ENCODE results near the gene PGAP3.

Gene PGAP3

GRCh38 chr17:39678340-39679116, 9.3 kb downstream of the PGAP3 start:
- Histone ChIP-seq H3K4me3 (ENCODE audit: low read length, poor library complexity, severe bottlenecking) (no peak overlapping the region), H3F3A (ENCODE audit: low read depth) (no peaks in the 10 kb centered on the region), H3K4me1 (ENCODE audit: insufficient read depth, low read length, poor library complexity, severe bottlenecking) (peaks cover 22% of the 10 kb centered on the region), H4K20me1 (ENCODE audit: insufficient read depth, low read length, poor library complexity, severe bottlenecking) (no peaks in the 10 kb centered on the region), H3K27me3 (ENCODE audit: insufficient read depth, low read length, poor library complexity, severe bottlenecking) (no peaks in the 10 kb centered on the region), H2AFZ (ENCODE audit: low read length) (no peak overlapping the region), H3K4me2 (ENCODE audit: low read depth, low read length, poor library complexity, severe bottlenecking) (peak overlapping the region; percentile 64), H3K36me3 (ENCODE audit: insufficient read depth, low read length) (no peaks in the 10 kb centered on the region), H3K9me3 (ENCODE audit: insufficient read depth, low read depth, low read length) (no peaks in the 10 kb centered on the region), H3K9me2 (replicated peaks; ENCODE audit: low read depth, low read length) (no peaks in the 10 kb centered on the region), H3K79me2 (ENCODE audit: insufficient read depth, low read length) (no peaks in the 10 kb centered on the region), H3K9ac (ENCODE audit: low read depth, low read length, poor library complexity, severe bottlenecking) (peak overlapping the region; percentile 72)
- TF ChIP-seq CTCF (conservative IDR thresholded peaks at IDR 0.05; ENCODE audit: low read length) (no peak; the same call in none of the 2 replicates), EZH2phosphoT487 (IDR thresholded peaks at IDR 0.05; ENCODE audit: borderline replicate concordance) (no peak)

- no peak for TF ChIP-seq EZH2phosphoT487 (IDR thresholded peaks at IDR 0.05; ENCODE audit: borderline replicate concordance)
- TF ChIP-seq CTCF (conservative IDR thresholded peaks at IDR 0.05; ENCODE audit: low read length): no peak
- Histone ChIP-seq H3K27me3 (ENCODE audit: insufficient read depth, low read length, poor library complexity, severe bottlenecking) (no peaks in the 10 kb centered on the region), H3K9me3 (ENCODE audit: insufficient read depth, low read depth, low read length) (no peaks in the 10 kb centered on the region), H3K79me2 (ENCODE audit: insufficient read depth, low read length) (no peaks in the 10 kb centered on the region), H2AFZ (ENCODE audit: low read length) (no peak overlapping the region), H4K20me1 (ENCODE audit: insufficient read depth, low read length, poor library complexity, severe bottlenecking) (no peaks in the 10 kb centered on the region), H3K36me3 (ENCODE audit: insufficient read depth, low read length) (no peaks in the 10 kb centered on the region), H3K9me2 (replicated peaks; ENCODE audit: low read depth, low read length) (no peaks in the 10 kb centered on the region), H3F3A (ENCODE audit: low read depth) (no peaks in the 10 kb centered on the region), H3K4me3 (ENCODE audit: low read length, poor library complexity, severe bottlenecking) (no peak overlapping the region), H3K4me2 (ENCODE audit: low read depth, low read length, poor library complexity, severe bottlenecking) (no peak overlapping the region), H3K9ac (ENCODE audit: low read depth, low read length, poor library complexity, severe bottlenecking) (no peak overlapping the region), H3K4me1 (ENCODE audit: insufficient read depth, low read length, poor library complexity, severe bottlenecking) (peaks cover 22% of the 10 kb centered on the region)
These were observed 10.1 kb downstream of the PGAP3 start for GRCh38 chr17:39677542-39678339.

GRCh38 chr17:39677072-39677471, 10.8 kb downstream of the PGAP3 start:
- H3K4me1 ChIP-seq (ENCODE audit: insufficient read depth, low read length, poor library complexity, severe bottlenecking): peaks cover 22% of the 10 kb centered on the region
- no peaks in the 10 kb centered on the region for H3K36me3 ChIP-seq (ENCODE audit: insufficient read depth, low read length)

More at GRCh38 chr17:39677072-39677471, 10.8 kb downstream of the PGAP3 start:
- H3K4me3 ChIP-seq (ENCODE audit: low read length, poor library complexity, severe bottlenecking): no peak overlapping the region
- no peak overlapping the region for H3K4me2 ChIP-seq (ENCODE audit: low read depth, low read length, poor library complexity, severe bottlenecking)
- no peaks in the 10 kb centered on the region for H3K79me2 ChIP-seq (ENCODE audit: insufficient read depth, low read length)
- no peaks in the 10 kb centered on the region for H3K9me3 ChIP-seq (ENCODE audit: insufficient read depth, low read depth, low read length)
- no peaks in the 10 kb centered on the region for H3K9me2 ChIP-seq (replicated peaks; ENCODE audit: low read depth, low read length)
- H4K20me1 ChIP-seq (ENCODE audit: insufficient read depth, low read length, poor library complexity, severe bottlenecking): no peaks in the 10 kb centered on the region
- no peaks in the 10 kb centered on the region for H3K27me3 ChIP-seq (ENCODE audit: insufficient read depth, low read length, poor library complexity, severe bottlenecking)
- TF ChIP-seq EZH2phosphoT487 (IDR thresholded peaks at IDR 0.05; ENCODE audit: borderline replicate concordance) (no peak), CTCF (conservative IDR thresholded peaks at IDR 0.05; ENCODE audit: low read length) (no peak)
- H3K9ac ChIP-seq (ENCODE audit: low read depth, low read length, poor library complexity, severe bottlenecking): no peak overlapping the region
- H3F3A ChIP-seq (ENCODE audit: low read depth): no peaks in the 10 kb centered on the region
- H2AFZ ChIP-seq (ENCODE audit: low read length): no peak overlapping the region

All from Loucy (cell line).